Measurements from ENCODE around the gene SMIM9. TPM values are rescaled to one million over a fixed set of nuclear protein-coding genes. Genes with fewer than 3 reads are reported as not detected.

SMIM9 gene
- total RNA-seq, 1 experiment from 2014 or later = not detected

- no peaks in the 10 kb centered on the region for H3K4me1 ChIP-seq (ENCODE audit: control insufficient read depth in 1 of 2, insufficient read depth in 2 of 2, low read length in 2 of 2)
- no peaks in the 10 kb centered on the region for H3K79me2 ChIP-seq (ENCODE audit: insufficient read depth, low read length)
- H2AFZ ChIP-seq (ENCODE audit: low read depth, low read length, poor library complexity, severe bottlenecking) = no peak overlapping the region
- no peak overlapping the region for H3K27ac ChIP-seq (ENCODE audit: low read depth, low read length)
- H3K36me3 ChIP-seq (ENCODE audit: control insufficient read depth in 1 of 2, insufficient read depth in 2 of 2, low read length in 2 of 2) = no peaks in the 10 kb centered on the region
- DNase-seq (ENCODE audit: low read depth, low spot score) = no peak
- TF ChIP-seq ZBTB33 (IDR thresholded peaks at IDR 0.05; ENCODE audit: extremely low read depth, insufficient replicate concordance, low read length) (no peak), CEBPB (IDR thresholded peaks at IDR 0.05; ENCODE audit: low read depth) (no peak), ATF3 (IDR thresholded peaks at IDR 0.05) (no peak)
- no peak overlapping the region for H3K9ac ChIP-seq (ENCODE audit: low read length)
- H4K20me1 ChIP-seq (ENCODE audit: insufficient read depth) = no peaks in the 10 kb centered on the region
- RAD21 ChIA-PET (ENCODE audit: low non-redundant PET in 1 of 2, low total read pairs in 2 of 2, uncharacterized antibody in 2 of 2, unreplicated experiment in 2 of 2) = no interaction called here
- H3K9me2 ChIP-seq (ENCODE audit: insufficient read depth) = no peaks in the 10 kb centered on the region
- no peaks in the 10 kb centered on the region for H3K9me3 ChIP-seq (ENCODE audit: control insufficient read depth in 1 of 2, insufficient read depth in 1 of 2, low read depth in 1 of 2, low read length in 2 of 2)
- no TSS peak for BruUV-seq (replicated peaks)
- intact Hi-C loops (cut with micrococcal nuclease) = no loop called here
- CTCF ChIA-PET = no interaction called here
- POLR2A ChIA-PET = no interaction called here
- no peak for ATAC-seq
- no peak overlapping the region for H3K4me2 ChIP-seq (ENCODE audit: low read length)
- no peak overlapping the region for H3K4me3 ChIP-seq (replicated peaks in 1 of 2; ENCODE audit: low read depth in 1 of 2, low read length in 2 of 2)
- no peaks in the 10 kb centered on the region for H3K27me3 ChIP-seq (ENCODE audit: insufficient read depth, low read length)
Observed at GRCh38 chrX:154824638-154825037, 9.8 kb downstream of the SMIM9 start.

- Histone ChIP-seq H3K4me1 (ENCODE audit: control insufficient read depth in 1 of 2, insufficient read depth in 2 of 2, low read length in 2 of 2) (no peaks in the 10 kb centered on the region), H3K9ac (ENCODE audit: low read length) (no peak overlapping the region), H4K20me1 (ENCODE audit: insufficient read depth) (no peaks in the 10 kb centered on the region), H2AFZ (ENCODE audit: low read depth, low read length, poor library complexity, severe bottlenecking) (no peak overlapping the region), H3K4me2 (ENCODE audit: low read length) (no peak overlapping the region), H3K36me3 (ENCODE audit: control insufficient read depth in 1 of 2, insufficient read depth in 2 of 2, low read length in 2 of 2) (no peaks in the 10 kb centered on the region), H3K27ac (ENCODE audit: low read depth, low read length) (no peak overlapping the region), H3K9me2 (ENCODE audit: insufficient read depth) (no peaks in the 10 kb centered on the region), H3K27me3 (ENCODE audit: insufficient read depth, low read length) (no peaks in the 10 kb centered on the region), H3K4me3 (replicated peaks in 1 of 2; ENCODE audit: low read depth in 1 of 2, low read length in 2 of 2) (no peak overlapping the region), H3K9me3 (ENCODE audit: control insufficient read depth in 1 of 2, insufficient read depth in 1 of 2, low read depth in 1 of 2, low read length in 2 of 2) (no peaks in the 10 kb centered on the region), H3K79me2 (ENCODE audit: insufficient read depth, low read length) (no peaks in the 10 kb centered on the region)
- intact Hi-C loops (cut with micrococcal nuclease) = no loop called here
- DNase-seq (ENCODE audit: low read depth, low spot score) = no peak
- ChIA-PET RAD21 (ENCODE audit: low non-redundant PET in 1 of 2, low total read pairs in 2 of 2, uncharacterized antibody in 2 of 2, unreplicated experiment in 2 of 2) (no interaction called here), CTCF (no interaction called here), POLR2A (no interaction called here)
- no TSS peak for BruUV-seq (replicated peaks)
- ATAC-seq = no peak
- no peak for TF ChIP-seq POLR2A (IDR thresholded peaks at IDR 0.05; ENCODE audit: borderline replicate concordance, extremely low read depth, insufficient read depth, insufficient read length)
- TF ChIP-seq REST (IDR thresholded peaks at IDR 0.05; ENCODE audit: low read depth) = no peak
- TF ChIP-seq ZNF274 (IDR thresholded peaks at IDR 0.05; ENCODE audit: low read depth, low read length) = no peak
- TF ChIP-seq CBX3 (IDR thresholded peaks at IDR 0.05; ENCODE audit: low read depth) = no peak
- no peak for TF ChIP-seq JUND (IDR thresholded peaks at IDR 0.05)
- TF ChIP-seq MAX (IDR thresholded peaks at IDR 0.05) = no peak
- no peak for TF ChIP-seq ATF3 (IDR thresholded peaks at IDR 0.05)
- TF ChIP-seq TCF7L2 (IDR thresholded peaks at IDR 0.05; ENCODE audit: borderline replicate concordance, extremely low read depth, insufficient read depth, insufficient read length) = no peak
- no peak for TF ChIP-seq FOSL1 (IDR thresholded peaks at IDR 0.05; ENCODE audit: low read depth)
- TF ChIP-seq YY1 (IDR thresholded peaks at IDR 0.05; ENCODE audit: extremely low read depth, insufficient replicate concordance, low read depth, low read length) = no peak
- TF ChIP-seq EZH2 (IDR thresholded peaks at IDR 0.05) = no peak
- TF ChIP-seq POLR2AphosphoS5 (IDR thresholded peaks at IDR 0.05; ENCODE audit: low read depth, low read length) = no peak
- no peak for TF ChIP-seq SRF (IDR thresholded peaks at IDR 0.05; ENCODE audit: low read depth)
- no peak for TF ChIP-seq SP1 (IDR thresholded peaks at IDR 0.05; ENCODE audit: low read depth)
- TF ChIP-seq SIN3A (IDR thresholded peaks at IDR 0.05; ENCODE audit: low read depth) = no peak
Observed at GRCh38 chrX:154822029-154822428, 12.4 kb downstream of the SMIM9 start.
